Mucosa of stomach (tissue), 1 donor: ENCODE measurements around the gene RBMS1.

ENCODE experiments used
- H3K27me3 ChIP-seq: one replicate; pipeline ENCODE4 v1.7.0; 2013; ENCODE audit warnings: mild to moderate bottlenecking, low read length; ENCODE audit not compliant: control insufficient read depth, insufficient read depth
- H3K36me3 ChIP-seq: one replicate; pipeline ENCODE4 v1.7.0; 2013; ENCODE audit warnings: low read length; ENCODE audit not compliant: control insufficient read depth, insufficient read depth
- H3K4me1 ChIP-seq: one replicate; pipeline ENCODE4 v1.7.0; 2013; ENCODE audit warnings: mild to moderate bottlenecking, low read length; ENCODE audit not compliant: control insufficient read depth, insufficient read depth
- H3K4me3 ChIP-seq: one replicate; pipeline ENCODE4 v1.7.0; 2013; ENCODE audit warnings: low read length
- H3K9ac ChIP-seq: one replicate; pipeline ENCODE4 v1.7.0; 2013; ENCODE audit warnings: mild to moderate bottlenecking, low read length, moderate library complexity
- H3K9me3 ChIP-seq: one replicate; pipeline ENCODE4 v1.7.0; 2013; ENCODE audit warnings: mild to moderate bottlenecking, low read length, moderate library complexity; ENCODE audit not compliant: control insufficient read depth
- donor health status: Pancreatic carcinoma.

RBMS1 gene

GRCh38 chr2:160305081-160305750 lies 188.4 kb downstream of the RBMS1 start:
- no peak overlapping the region for H3K9ac ChIP-seq
- H3K9me3 ChIP-seq = no peaks in the 10 kb centered on the region
- no peaks in the 10 kb centered on the region for H3K36me3 ChIP-seq
- H3K4me3 ChIP-seq = no peak overlapping the region
- H3K27me3 ChIP-seq = no peaks in the 10 kb centered on the region
- no peaks in the 10 kb centered on the region for H3K4me1 ChIP-seq

DNA sequence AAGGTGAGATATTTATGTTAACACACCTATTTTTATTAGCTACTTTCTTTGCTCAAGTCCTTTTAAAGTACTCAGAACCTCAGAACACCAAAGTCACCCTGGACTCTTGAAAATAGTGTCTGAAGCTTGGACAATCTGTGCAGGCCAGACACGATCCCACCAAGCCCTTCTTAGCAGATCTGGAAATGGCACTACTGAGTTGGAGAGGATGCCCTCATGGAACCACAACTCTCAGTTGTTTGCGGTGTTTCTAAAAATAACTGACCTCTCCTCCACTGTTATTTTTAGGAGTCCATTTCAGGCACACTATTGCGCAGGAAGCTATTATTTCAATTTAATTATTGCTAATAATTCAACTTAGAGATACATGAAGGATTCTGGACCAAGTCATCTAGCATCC lies 190.1 kb downstream of the RBMS1 start:
- Histone ChIP-seq H3K9ac (no peak overlapping the region), H3K9me3 (no peaks in the 10 kb centered on the region), H3K4me1 (no peaks in the 10 kb centered on the region), H3K27me3 (no peaks in the 10 kb centered on the region), H3K4me3 (no peak overlapping the region), H3K36me3 (no peaks in the 10 kb centered on the region)

DNA sequence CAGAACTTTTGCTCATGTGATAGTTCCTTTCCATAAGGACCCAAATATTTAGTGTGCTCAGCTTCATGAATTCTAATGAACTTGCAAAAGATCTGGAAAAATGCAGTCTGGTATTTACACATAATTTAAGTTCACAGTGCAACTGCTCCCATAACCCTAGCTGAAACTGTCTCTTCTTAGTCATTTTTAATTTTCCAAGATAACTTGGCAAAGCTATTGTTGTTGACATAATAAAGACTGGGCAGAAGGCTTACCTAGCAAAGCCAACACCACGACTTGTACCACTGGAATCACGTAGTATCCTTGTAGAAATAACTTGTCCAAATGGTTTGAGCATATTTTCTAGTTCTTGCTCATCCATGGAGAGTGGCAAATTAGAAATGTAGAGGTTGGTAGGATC lies 190.5 kb downstream of the RBMS1 start:
- Histone ChIP-seq H3K9me3 (no peaks in the 10 kb centered on the region), H3K27me3 (no peaks in the 10 kb centered on the region), H3K4me3 (no peak overlapping the region), H3K4me1 (no peaks in the 10 kb centered on the region), H3K36me3 (no peaks in the 10 kb centered on the region), H3K9ac (no peak overlapping the region)

GRCh38 chr2:160301420-160301819 lies 192.2 kb downstream of the RBMS1 start:
- H3K4me3 ChIP-seq = no peak overlapping the region
- no peaks in the 10 kb centered on the region for H3K4me1 ChIP-seq
- H3K36me3 ChIP-seq = no peaks in the 10 kb centered on the region
- H3K27me3 ChIP-seq = no peaks in the 10 kb centered on the region
- no peak overlapping the region for H3K9ac ChIP-seq
- H3K9me3 ChIP-seq = no peaks in the 10 kb centered on the region

DNA sequence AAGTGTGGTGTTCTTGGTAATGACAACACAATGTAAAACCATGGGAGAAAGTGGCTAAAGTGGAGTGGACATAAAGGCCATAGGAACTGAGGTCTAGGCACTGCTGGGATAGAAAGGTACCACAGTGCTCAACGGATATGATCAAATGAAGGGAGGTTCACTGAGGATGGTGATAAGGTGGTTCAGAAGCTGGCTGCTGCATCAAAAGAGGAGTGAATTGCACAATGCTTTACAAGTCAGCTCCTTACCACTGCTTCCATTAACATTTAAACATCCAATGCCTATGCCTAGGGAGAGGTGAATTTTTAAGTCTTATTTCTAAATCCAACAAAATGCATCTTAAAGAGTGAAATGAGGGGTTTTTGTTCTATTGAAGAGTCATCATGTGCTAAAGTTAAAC lies 193.4 kb downstream of the RBMS1 start:
- no peaks in the 10 kb centered on the region for H3K36me3 ChIP-seq
- no peaks in the 10 kb centered on the region for H3K4me1 ChIP-seq
- no peaks in the 10 kb centered on the region for H3K27me3 ChIP-seq

GRCh38 chr2:160299540-160299939 lies 194.1 kb downstream of the RBMS1 start:
- H3K4me1 ChIP-seq = no peaks in the 10 kb centered on the region
- no peak overlapping the region for H3K9ac ChIP-seq
- no peak overlapping the region for H3K4me3 ChIP-seq
- no peaks in the 10 kb centered on the region for H3K36me3 ChIP-seq
- no peaks in the 10 kb centered on the region for H3K27me3 ChIP-seq
- H3K9me3 ChIP-seq = no peaks in the 10 kb centered on the region

More for the DNA sequence above, 193.4 kb downstream of the RBMS1 start:
- no peak overlapping the region for H3K4me3 ChIP-seq
- no peaks in the 10 kb centered on the region for H3K9me3 ChIP-seq
- no peak overlapping the region for H3K9ac ChIP-seq

DNA sequence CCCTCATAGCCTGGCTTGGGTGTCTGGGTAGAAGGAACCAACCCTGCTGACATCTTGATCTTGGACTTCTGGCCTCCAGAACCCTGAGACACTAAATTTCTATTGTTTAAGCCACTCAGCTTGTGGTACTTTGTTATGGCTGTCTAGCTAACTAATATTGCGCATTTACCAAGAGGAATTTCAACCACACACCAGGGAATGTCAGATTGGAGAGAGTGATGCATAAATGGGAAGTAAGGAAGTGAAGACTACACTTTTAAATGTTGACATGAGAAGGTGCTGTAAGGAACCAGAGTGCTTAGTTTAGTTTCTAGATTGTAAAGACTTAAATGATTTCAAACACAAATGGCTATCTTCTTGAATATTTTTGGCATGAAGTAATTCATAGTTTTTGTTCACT lies 194.6 kb downstream of the RBMS1 start:
- no peak overlapping the region for H3K9ac ChIP-seq
- no peaks in the 10 kb centered on the region for H3K9me3 ChIP-seq
- no peaks in the 10 kb centered on the region for H3K36me3 ChIP-seq
- H3K4me1 ChIP-seq = no peaks in the 10 kb centered on the region
- no peaks in the 10 kb centered on the region for H3K27me3 ChIP-seq
- H3K4me3 ChIP-seq = no peak overlapping the region

GRCh38 chr2:160295519-160296207 lies 197.9 kb downstream of the RBMS1 start:
- no peaks in the 10 kb centered on the region for H3K4me1 ChIP-seq
- H3K36me3 ChIP-seq = no peaks in the 10 kb centered on the region
- no peak overlapping the region for H3K9ac ChIP-seq
- no peak overlapping the region for H3K4me3 ChIP-seq
- H3K27me3 ChIP-seq = no peaks in the 10 kb centered on the region
- H3K9me3 ChIP-seq = no peaks in the 10 kb centered on the region

- H3K4me1 ChIP-seq = no peaks in the 10 kb centered on the region
- no peaks in the 10 kb centered on the region for H3K36me3 ChIP-seq
- H3K9me3 ChIP-seq = no peaks in the 10 kb centered on the region
- no peak overlapping the region for H3K4me3 ChIP-seq
- H3K9ac ChIP-seq = no peak overlapping the region
- no peaks in the 10 kb centered on the region for H3K27me3 ChIP-seq
These were observed 198.7 kb downstream of the RBMS1 start for GRCh38 chr2:160294889-160295288.

GRCh38 chr2:160294339-160294803 lies 199.2 kb downstream of the RBMS1 start:
- no peaks in the 10 kb centered on the region for H3K4me1 ChIP-seq
- H3K9ac ChIP-seq = no peak overlapping the region
- H3K9me3 ChIP-seq = no peaks in the 10 kb centered on the region
- H3K4me3 ChIP-seq = no peak overlapping the region
- H3K27me3 ChIP-seq = no peaks in the 10 kb centered on the region
- no peaks in the 10 kb centered on the region for H3K36me3 ChIP-seq

DNA sequence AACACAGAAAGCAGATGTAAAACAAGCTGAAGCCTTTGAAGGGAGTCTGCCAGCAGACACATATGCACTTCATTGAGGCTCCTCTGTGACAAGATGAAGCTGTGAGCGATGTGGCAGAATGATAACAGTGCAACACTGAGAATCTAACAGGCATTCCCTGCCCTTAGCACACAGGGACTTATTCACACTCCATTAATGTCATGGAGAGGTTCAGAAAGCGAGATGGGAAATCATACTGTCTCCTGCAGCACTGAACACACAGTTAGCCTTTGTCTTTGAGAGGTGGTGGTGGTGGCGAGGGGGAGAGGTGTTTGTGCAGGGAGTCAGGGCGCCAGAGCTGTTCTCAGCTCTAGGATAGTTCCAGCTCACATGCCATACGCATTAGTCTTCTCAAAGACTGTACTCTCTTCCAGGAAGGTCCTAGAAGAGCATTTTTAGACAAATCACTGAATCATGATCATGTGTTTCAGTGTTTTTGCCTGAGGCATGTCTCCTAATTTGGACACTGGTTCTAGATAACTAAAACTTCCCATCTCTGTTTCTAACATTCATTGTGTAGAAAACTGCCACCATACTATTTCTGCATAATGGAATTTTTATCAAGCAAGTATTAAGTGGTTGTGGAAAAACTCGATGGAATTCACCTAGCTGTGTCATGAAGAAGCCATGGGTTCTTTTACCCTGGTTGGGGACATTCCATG lies 200.1 kb downstream of the RBMS1 start:
- no peak overlapping the region for H3K9ac ChIP-seq
- no peaks in the 10 kb centered on the region for H3K9me3 ChIP-seq
- no peaks in the 10 kb centered on the region for H3K36me3 ChIP-seq
- H3K4me1 ChIP-seq = no peaks in the 10 kb centered on the region
- H3K4me3 ChIP-seq = no peak overlapping the region
- no peaks in the 10 kb centered on the region for H3K27me3 ChIP-seq

DNA sequence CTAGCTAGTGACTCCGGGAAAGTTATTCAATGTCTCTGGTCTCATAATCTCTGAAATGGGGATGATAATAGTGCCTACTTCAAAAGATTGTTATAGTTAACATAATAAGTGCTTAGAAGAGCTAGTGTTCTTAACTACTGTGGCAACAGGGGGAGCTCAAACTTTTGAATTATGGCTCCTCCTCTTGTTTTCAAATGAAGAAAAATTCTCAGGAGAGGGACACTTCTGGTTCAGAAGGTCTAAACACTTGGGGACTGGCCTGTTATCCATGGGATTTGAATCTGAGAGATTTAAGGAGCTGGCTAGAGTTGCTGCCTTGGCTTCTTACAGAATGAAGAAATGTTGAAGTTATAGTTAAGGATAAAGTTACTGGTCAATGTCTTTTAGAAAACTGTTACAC lies 201.4 kb downstream of the RBMS1 start:
- H3K36me3 ChIP-seq = no peaks in the 10 kb centered on the region

More for the DNA sequence above, 201.4 kb downstream of the RBMS1 start:
- H3K4me3 ChIP-seq = no peak overlapping the region
- H3K9ac ChIP-seq = no peak overlapping the region
- no peaks in the 10 kb centered on the region for H3K9me3 ChIP-seq
- H3K27me3 ChIP-seq = no peaks in the 10 kb centered on the region
- no peaks in the 10 kb centered on the region for H3K4me1 ChIP-seq
